Left renal pelvis (tissue), 4 donors: ENCODE measurements around the gene GPR108. TPM values are rescaled to one million over a fixed set of nuclear protein-coding genes. Genes with fewer than 3 reads are reported as not detected.

Experiments used
- DNase-seq, 4 donors: peaks; one replicate each; pipeline ENCODE4 v3.0.0-alpha.2; 2013; ENCODE audit warnings: low read depth in 4 of 4, low spot score in 3 of 4
- polyA plus RNA-seq, 4 donors: library from polyadenylated mRNA; unstranded; fragments of 120-200 nt; gene quantifications; one replicate each; pipeline ENCODE4 v1.2.1, GENCODE V29; 2013; ENCODE audit not compliant: insufficient read length in 4 of 4

Gene GPR108
- polyA plus RNA-seq, 4 donors = 43.0 to 67.8 (median 58.7) TPM

DNA sequence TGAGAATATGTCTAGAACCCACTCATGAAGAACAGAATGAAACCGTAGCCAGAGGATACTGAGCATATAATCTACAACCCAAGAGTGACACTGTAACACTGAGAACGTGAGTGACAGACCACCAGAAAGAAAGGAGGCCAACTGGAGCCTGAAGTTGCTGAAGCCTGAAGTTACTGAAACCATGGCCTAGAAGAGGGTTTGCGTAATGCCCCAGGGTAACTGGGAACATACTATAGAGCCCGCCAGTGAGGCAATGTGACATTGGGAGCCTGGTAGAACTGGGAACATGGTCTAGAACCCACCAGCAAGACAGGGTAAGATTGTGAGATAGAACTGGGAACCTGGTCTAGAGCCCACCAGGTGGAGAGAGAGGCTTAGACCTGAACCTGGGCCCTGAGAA lies 51.9 kb downstream of the GPR108 start:
- no peak for DNase-seq

- no peak for DNase-seq
These were observed 53.4 kb downstream of the GPR108 start for GRCh38 chr19:6683971-6684370.

GRCh38 chr19:6682607-6683128 lies 54.7 kb downstream of the GPR108 start:
- DNase-seq = no peak

GRCh38 chr19:6680141-6680540 lies 57.2 kb downstream of the GPR108 start:
- no peak for DNase-seq

Other genes starting within 250 kb of the GPR108 start
- 10 to 100 TPM in 3 of 4 donors, 1 to 10 TPM in 1; 5.8 to 47.2 (median 31.2) TPM for gene TUBB4A, start 235.3 kb downstream of the GPR108 start, polyA plus RNA-seq
- gene TNFSF9, start 206.6 kb downstream of the GPR108 start, polyA plus RNA-seq = 1 to 10 TPM in 1 of 4 donors, under 1 TPM in 3; 0.20 to 2.4 (median 0.39) TPM
- gene CD70, start 146.4 kb downstream of the GPR108 start, polyA plus RNA-seq = not detected
- gene TNFSF14, start 67.4 kb downstream of the GPR108 start, polyA plus RNA-seq = under 1 TPM in 3 of 4 donors, not detected in 1; 0.08 to 0.13 (median 0.08) TPM
- 10 to 100 TPM; 15.0 to 24.7 (median 20.0) TPM for gene C3, start 16.9 kb downstream of the GPR108 start, polyA plus RNA-seq
- gene TRIP10, start 2.1 kb upstream of the GPR108 start, polyA plus RNA-seq = 10 to 100 TPM; 48.8 to 67.9 (median 62.3) TPM
- 10 to 100 TPM in 1 of 4 donors, 1 to 10 TPM in 2, under 1 TPM in 1; 0.64 to 10.5 (median 6.6) TPM for gene SH2D3A, start 29.9 kb upstream of the GPR108 start, polyA plus RNA-seq
- 1 to 10 TPM; 1.1 to 4.2 (median 1.7) TPM for gene VAV1, start 35.1 kb upstream of the GPR108 start, polyA plus RNA-seq
- gene ADGRE1, start 150.0 kb upstream of the GPR108 start, polyA plus RNA-seq = under 1 TPM in 2 of 4 donors, not detected in 2; 0.13 to 0.15 TPM